Activated naive CD4-positive, alpha-beta T cell treated with anti-CD3 and anti-CD28 coated beads for 36 hours (primary cell): ENCODE data around the gene CADM1. TPM values are rescaled to one million over a fixed set of nuclear protein-coding genes. Genes with fewer than 3 reads are reported as not detected.

Experiments used
- CTCF ChIA-PET: fragments of 350-600 bp; sonication (Branson Sonifier 250); formaldehyde crosslinking; loops from one replicate; lab custom pipeline; 2021; ENCODE audit warnings: antibody characterized with exemption; lab: Charles Lee
- DNase-seq: peaks from one replicate; pipeline ENCODE4 v3.0.0-alpha.2; 2020
- H3K27ac Mint-ChIP-seq: one replicate; pipeline ENCODE4 v1.8.0; 2021; ENCODE audit warnings: mild to moderate bottlenecking, mixed read lengths
- H3K27me3 Mint-ChIP-seq: one replicate; pipeline ENCODE4 v1.8.0; 2021; ENCODE audit warnings: low read depth, mixed read lengths
- H3K36me3 Mint-ChIP-seq: one replicate; pipeline ENCODE4 v1.8.0; 2021; ENCODE audit warnings: low read depth, mixed read lengths
- H3K4me1 Mint-ChIP-seq: one replicate; pipeline ENCODE4 v1.8.0; 2021; ENCODE audit warnings: low read depth, mixed read lengths
- H3K4me3 Mint-ChIP-seq: one replicate; pipeline ENCODE4 v1.8.0; 2021; ENCODE audit warnings: mild to moderate bottlenecking, moderate library complexity, mixed read lengths
- H3K9me3 Mint-ChIP-seq: one replicate; pipeline ENCODE4 v1.8.0; 2021; ENCODE audit warnings: mixed read lengths
- intact Hi-C: fragments of 100-400 bp; cut with micrococcal nuclease; formaldehyde crosslinking; loops from one replicate; pipeline ENCODE4 v1.15.1; 2023
- total RNA-seq, 2 experiments: library from RNA; stranded (reverse); gene quantifications; one replicate each; pipeline ENCODE4 v1.2.3, GENCODE V29; 2021

Gene CADM1
- total RNA-seq, 2 experiments from 2014 or later = 0.24 TPM; not detected in 1

- Mint-ChIP-seq H3K9me3 (peaks cover 2% of the 10 kb centered on the region), H3K27me3 (no peaks in the 10 kb centered on the region), H3K4me1 (peaks cover 3% of the 10 kb centered on the region), H3K4me3 (no peak overlapping the region), H3K27ac (no peak overlapping the region), H3K36me3 (no peaks in the 10 kb centered on the region)
- intact Hi-C loops = no loop called here
- DNase-seq = no peak
- CTCF ChIA-PET = no interaction called here
Observed at GRCh38 chr11:115153731-115154354, 350.4 kb downstream of the CADM1 start.

DNA sequence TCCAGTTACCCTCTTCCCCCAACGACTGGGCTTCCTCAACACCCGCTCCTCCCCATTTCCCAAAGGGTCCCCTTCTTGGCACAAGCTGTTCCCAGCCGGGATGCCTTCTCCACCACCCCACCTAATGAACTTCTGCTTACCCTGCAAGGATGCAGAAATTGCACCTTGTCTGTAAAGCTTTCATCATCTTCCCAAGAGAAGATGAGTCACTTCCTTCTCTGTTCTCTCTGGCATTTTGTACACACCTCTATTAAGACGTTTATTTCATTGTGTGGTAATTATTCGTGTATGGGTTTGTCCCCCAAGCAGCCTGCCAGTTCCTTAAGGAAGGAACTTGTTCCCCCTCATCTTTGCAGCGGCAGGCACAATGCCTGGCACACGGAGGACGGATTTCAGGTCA lies 351.1 kb downstream of the CADM1 start:
- CTCF ChIA-PET = no interaction called here
- Mint-ChIP-seq H3K4me1 (peaks cover 3% of the 10 kb centered on the region), H3K9me3 (peaks cover 2% of the 10 kb centered on the region), H3K27me3 (no peaks in the 10 kb centered on the region), H3K36me3 (no peaks in the 10 kb centered on the region), H3K27ac (peak overlapping the region; percentile 59), H3K4me3 (no peak overlapping the region)
- no peak for DNase-seq
- intact Hi-C loops = no loop called here

- no peak overlapping the region for H3K27ac Mint-ChIP-seq
- intact Hi-C loops = no loop called here
Observed at GRCh38 chr11:115151010-115151409, 353.2 kb downstream of the CADM1 start.

GRCh38 chr11:115148691-115149090 lies 355.5 kb downstream of the CADM1 start:
- Mint-ChIP-seq H3K27me3 (peaks cover 2% of the 10 kb centered on the region), H3K9me3 (peaks cover 2% of the 10 kb centered on the region), H3K4me1 (peaks cover 3% of the 10 kb centered on the region), H3K27ac (no peak overlapping the region), H3K36me3 (no peaks in the 10 kb centered on the region), H3K4me3 (no peak overlapping the region)
- CTCF ChIA-PET = no interaction called here
- intact Hi-C loops = no loop called here
- DNase-seq = no peak

More at GRCh38 chr11:115151010-115151409, 353.2 kb downstream of the CADM1 start:
- peaks cover 3% of the 10 kb centered on the region for H3K4me1 Mint-ChIP-seq
- peaks cover 2% of the 10 kb centered on the region for H3K9me3 Mint-ChIP-seq
- no peak for DNase-seq
- H3K36me3 Mint-ChIP-seq = no peaks in the 10 kb centered on the region
- CTCF ChIA-PET = interaction anchor here (1.1 to 1.3 kb wide), 2 partner anchors 14 to 18 kb away, joined by 3 read pairs; no protein-coding TSS in a partner anchor
- no peaks in the 10 kb centered on the region for H3K27me3 Mint-ChIP-seq
- no peak overlapping the region for H3K4me3 Mint-ChIP-seq

DNA sequence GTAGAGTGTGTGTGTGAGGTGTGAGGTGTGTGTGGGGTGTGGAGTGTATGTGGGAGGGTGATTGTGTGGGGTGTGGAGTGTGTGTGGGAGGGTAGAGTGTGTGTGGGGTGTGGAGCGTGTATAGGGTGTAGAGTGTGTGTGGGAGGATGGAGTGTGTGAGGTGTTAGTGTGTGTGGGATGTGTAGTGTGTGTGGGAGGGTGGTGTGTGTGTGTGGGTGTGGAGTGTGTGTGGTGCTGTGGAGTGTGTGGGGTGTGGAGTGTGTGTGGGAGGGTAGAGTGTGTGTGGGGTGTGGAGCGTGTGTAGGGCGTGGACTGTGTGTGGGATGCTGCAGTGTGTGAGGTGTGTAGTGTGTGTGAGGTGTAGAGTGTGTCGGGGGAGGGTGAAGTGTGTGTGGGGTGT lies 356.1 kb downstream of the CADM1 start:
- H3K27ac Mint-ChIP-seq = no peak overlapping the region
- intact Hi-C loops = no loop called here
- CTCF ChIA-PET = no interaction called here
- no peak for DNase-seq
- no peak overlapping the region for H3K4me3 Mint-ChIP-seq
- peaks cover 2% of the 10 kb centered on the region for H3K9me3 Mint-ChIP-seq
- peaks cover 2% of the 10 kb centered on the region for H3K27me3 Mint-ChIP-seq
- H3K4me1 Mint-ChIP-seq = peaks cover 3% of the 10 kb centered on the region
- no peaks in the 10 kb centered on the region for H3K36me3 Mint-ChIP-seq

GRCh38 chr11:115147243-115147807 lies 356.9 kb downstream of the CADM1 start:
- Mint-ChIP-seq H3K36me3 (no peaks in the 10 kb centered on the region), H3K27me3 (peaks cover 2% of the 10 kb centered on the region), H3K4me3 (no peak overlapping the region), H3K9me3 (peaks cover 2% of the 10 kb centered on the region), H3K27ac (no peak overlapping the region), H3K4me1 (no peaks in the 10 kb centered on the region)
- no peak for DNase-seq
- intact Hi-C loops = no loop called here
- CTCF ChIA-PET = no interaction called here

GRCh38 chr11:115146425-115146824 lies 357.8 kb downstream of the CADM1 start:
- no peak overlapping the region for H3K4me3 Mint-ChIP-seq
- H3K4me1 Mint-ChIP-seq = no peaks in the 10 kb centered on the region
- H3K27me3 Mint-ChIP-seq = peaks cover 2% of the 10 kb centered on the region
- no peak for DNase-seq
- CTCF ChIA-PET = no interaction called here
- no peaks in the 10 kb centered on the region for H3K9me3 Mint-ChIP-seq
- H3K27ac Mint-ChIP-seq = no peak overlapping the region
- intact Hi-C loops = no loop called here
- no peaks in the 10 kb centered on the region for H3K36me3 Mint-ChIP-seq

DNA sequence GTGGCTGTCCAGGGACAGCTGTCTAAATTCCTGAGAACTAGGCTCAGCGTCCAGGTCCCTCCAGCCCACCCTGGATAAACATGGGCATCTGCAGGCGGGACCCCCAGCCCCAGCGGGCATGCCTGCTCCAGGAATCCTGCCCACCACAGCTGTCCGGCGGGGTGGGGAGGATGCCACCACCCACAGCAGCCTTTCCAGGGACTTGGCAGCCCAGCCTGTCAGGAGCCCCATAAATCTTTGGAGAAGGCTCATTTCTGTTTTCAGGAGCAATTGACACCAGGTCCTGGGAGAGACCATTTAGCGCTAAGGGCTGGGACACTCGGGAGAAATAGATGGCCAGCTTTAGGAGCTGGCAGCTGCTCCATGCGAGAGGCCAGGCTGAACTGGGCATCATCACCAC lies 358.9 kb downstream of the CADM1 start:
- Mint-ChIP-seq H3K9me3 (no peaks in the 10 kb centered on the region), H3K27me3 (peaks cover 5% of the 10 kb centered on the region), H3K4me3 (no peak overlapping the region), H3K36me3 (no peaks in the 10 kb centered on the region), H3K27ac (no peak overlapping the region), H3K4me1 (no peaks in the 10 kb centered on the region)
- DNase-seq = no peak
- CTCF ChIA-PET = no interaction called here
- intact Hi-C loops = no loop called here

- no peaks in the 10 kb centered on the region for H3K36me3 Mint-ChIP-seq
- DNase-seq = no peak
- no peak overlapping the region for H3K27ac Mint-ChIP-seq
- H3K4me3 Mint-ChIP-seq = no peak overlapping the region
- no peaks in the 10 kb centered on the region for H3K9me3 Mint-ChIP-seq
- CTCF ChIA-PET = no interaction called here
- H3K27me3 Mint-ChIP-seq = peaks cover 5% of the 10 kb centered on the region
- intact Hi-C loops = no loop called here
- H3K4me1 Mint-ChIP-seq = no peaks in the 10 kb centered on the region
Observed at GRCh38 chr11:115144914-115145313, 359.3 kb downstream of the CADM1 start.

- H3K9me3 Mint-ChIP-seq = no peaks in the 10 kb centered on the region
- H3K4me3 Mint-ChIP-seq = no peak overlapping the region
- intact Hi-C loops = no loop called here
- no peak for DNase-seq
- H3K27ac Mint-ChIP-seq = no peak overlapping the region
- peaks cover 5% of the 10 kb centered on the region for H3K27me3 Mint-ChIP-seq
- no peaks in the 10 kb centered on the region for H3K4me1 Mint-ChIP-seq
- CTCF ChIA-PET = no interaction called here
- H3K36me3 Mint-ChIP-seq = no peaks in the 10 kb centered on the region
Observed at GRCh38 chr11:115144014-115144413, 360.2 kb downstream of the CADM1 start.

- Mint-ChIP-seq H3K4me1 (no peaks in the 10 kb centered on the region), H3K27ac (no peak overlapping the region), H3K36me3 (no peaks in the 10 kb centered on the region), H3K4me3 (no peak overlapping the region), H3K27me3 (peaks cover 5% of the 10 kb centered on the region), H3K9me3 (no peaks in the 10 kb centered on the region)
- CTCF ChIA-PET = no interaction called here
- no peak for DNase-seq
- intact Hi-C loops = no loop called here
Observed at GRCh38 chr11:115141231-115142114, 362.7 kb downstream of the CADM1 start.

DNA sequence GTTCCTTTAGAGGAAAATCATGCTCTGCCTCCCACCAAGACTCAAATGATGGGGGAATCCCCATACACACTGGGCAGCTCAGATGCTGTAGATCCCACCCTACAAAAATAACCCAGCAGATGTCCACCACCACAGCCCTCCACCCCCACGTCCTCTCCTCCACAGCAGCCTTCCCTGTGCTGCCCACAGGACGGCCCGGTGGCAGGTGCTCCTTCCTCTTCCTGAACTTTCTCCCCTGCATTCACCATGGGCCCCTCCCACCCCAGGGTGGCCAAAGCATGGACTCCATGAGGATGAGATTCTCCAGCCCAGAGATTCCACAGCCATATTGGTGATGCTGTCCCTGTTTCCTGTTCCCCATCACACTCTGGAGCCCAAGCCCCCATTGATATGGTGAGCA lies 368.3 kb downstream of the CADM1 start:
- Mint-ChIP-seq H3K9me3 (no peaks in the 10 kb centered on the region), H3K27ac (no peak overlapping the region), H3K4me3 (no peak overlapping the region), H3K36me3 (no peaks in the 10 kb centered on the region), H3K4me1 (no peaks in the 10 kb centered on the region), H3K27me3 (peaks cover 1% of the 10 kb centered on the region)
- no peak for DNase-seq
- CTCF ChIA-PET = no interaction called here
- intact Hi-C loops = no loop called here
